Adrenal gland (tissue), 12 donors: ENCODE measurements around the gene FSIP1. TPM values are rescaled to one million over a fixed set of nuclear protein-coding genes. Genes with fewer than 3 reads are reported as not detected.

Experiments
- DNase-seq, 7 donors: peaks; one replicate each; pipeline ENCODE4 v3.0.0-alpha.2; 2019 to 2020
- H3K27ac ChIP-seq, 5 donors: fragments of 200-600 bp; sonication (generic) in 4 of 5; 1 replicate in 3 of 5; 2 replicates in 2 of 5; pipeline versions ENCODE4 v1.5.1 to v1.8.0; 2016 to 2020; ENCODE audit warnings: mild to moderate bottlenecking in 1 of 5
- H3K27me3 ChIP-seq: fragments of 200-600 bp; 2 replicates; pipeline ENCODE4 v1.8.0; 2021
- H3K36me3 ChIP-seq, 2 donors: fragments of 200-600 bp; replicated peaks in 1 of 2; 1 replicate in 1 of 2; 2 replicates in 1 of 2; pipeline versions ENCODE4 v1.5.1 to v1.8.0; 2018 to 2022
- H3K4me1 ChIP-seq, 2 donors: fragments of 200-600 bp; replicated peaks in 1 of 2; 1 replicate in 1 of 2; 2 replicates in 1 of 2; pipeline versions ENCODE4 v1.5.1 to v1.8.0; 2018 to 2021
- H3K4me3 ChIP-seq, 4 donors: fragments of 200-600 bp; sonication (generic) in 3 of 4; one replicate each; pipeline ENCODE4 v1.5.1; 2016 to 2018
- H3K9me3 ChIP-seq, 3 donors: fragments of 200-600 bp; sonication (generic) in 1 of 3; replicated peaks in 1 of 3; 1 replicate in 2 of 3; 2 replicates in 1 of 3; pipeline versions ENCODE4 v1.5.1 to v1.8.0; 2016 to 2021
- POLR2A ChIP-seq, 2 donors: fragments of 450-650 bp; IDR thresholded peaks; one replicate each; pipeline ENCODE4 v1.6.1; 2017; ENCODE audit warnings: antibody characterized with exemption in 2 of 2, mild to moderate bottlenecking in 2 of 2, moderate library complexity in 1 of 2
- WGBS, 4 donors: extraction: QIAGEN DNeasy Blood & Tissue Kit in 2 of 4; methylation state at CpG; one replicate each; pipeline versions ENCODE4 v1.1.5 to v1.1.7; 2013 to 2017; 5-methylcytosine and 5-hydroxymethylcytosine counted together
- intact Hi-C, 2 donors: fragments of 100-400 bp; cut with DNase I; formaldehyde crosslinking; loops; one replicate each; pipeline versions ENCODE4 v1.14.1 to v1.15.0; 2022 to 2023
- polyA plus RNA-seq, 3 donors: library from polyadenylated mRNA; stranded (reverse); fragments of 200-250 nt in 2 of 3; fragments of 350-450 nt in 1 of 3; fragmentation: Illumina TruSeq in 1 of 3; extraction: RNeasy Lipid Tissue Mini Kit (QIAGEN cat#74804) in 1 of 3; gene quantifications; one replicate each; pipeline ENCODE4 v1.2.3, GENCODE V29; 2013 to 2014
- total RNA-seq, 9 donors: library from RNA; depleted of rRNA in 4 of 9; stranded (reverse); fragments of >200 nt in 4 of 9; fragments of 120-200 nt in 1 of 9; fragmentation: NEBNext Ultra II Directional in 1 of 9; extraction: Animal tissue kit (Norgen Biotek cat#: 25700) in 1 of 9; gene quantifications; one replicate each; pipeline versions ENCODE4 v1.1.0 to v1.2.4, GENCODE V29; 2013 to 2023
- TF ChIP-seq, protein P1 (sequence below), 6 experiments: fragments of 450-650 bp in 4 of 6; fragments of 200-600 bp in 2 of 6; sonication (generic) in 1 of 6; IDR thresholded peaks; 1 replicate in 5 of 6; 2 replicates in 1 of 6; pipeline versions ENCODE4 v1.5.1 to v1.8.0; 2016 to 2021; ENCODE audit warnings: antibody characterized with exemption in 6 of 6, mild to moderate bottlenecking in 2 of 6, moderate library complexity in 1 of 6
- donor health status: healthy with polysubstance abuse.
- donor health status: Bipolar disorder and iron deficiency.
- donor health status: DM: yes; HTN: yes; CAD: no.
- donor health status: DM: no; HTN: no; CAD: no.
- donor health status: DM: no; HTN: no; CAD: no.
- donor health status: DM: yes; HTN: yes; CAD: no.

Gene FSIP1
- total and polyA plus RNA-seq, 12 donors: 0.11 to 0.60 (median 0.25) TPM; not detected in 2

DNA sequence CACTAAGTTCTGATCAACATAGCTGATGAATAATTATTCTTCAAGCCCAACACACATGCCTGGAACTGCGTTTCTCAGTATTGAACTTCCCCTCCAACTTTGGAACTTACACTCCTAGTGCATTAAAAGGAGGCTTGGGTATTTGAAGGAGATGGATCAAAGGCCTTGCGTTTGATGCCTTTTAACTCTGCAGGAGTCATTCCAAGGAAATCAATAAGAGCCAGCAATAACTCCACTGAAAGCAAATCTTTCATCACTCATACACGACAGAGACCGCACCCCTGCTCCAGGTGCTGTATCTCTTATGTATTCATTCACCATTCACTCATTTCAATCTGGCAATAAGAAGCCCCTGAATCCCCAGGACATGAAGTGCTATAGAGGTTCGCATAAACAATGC is 14.0 kb upstream of the FSIP1 start:
- peaks cover 9% of the 10 kb centered on the region for H3K27me3 ChIP-seq
- intact Hi-C loops: loop anchor here in 1 of 2 donors (10.0 kb wide), 1 partner anchor 188 kb away; no protein-coding TSS in a partner anchor
- no peak for DNase-seq
- H3K36me3 ChIP-seq: no peaks in the 10 kb centered on the region
- no peak overlapping the region for H3K27ac ChIP-seq
- no peak for TF ChIP-seq POLR2A (IDR thresholded peaks at IDR 0.05)
- TF ChIP-seq, protein P1, sequence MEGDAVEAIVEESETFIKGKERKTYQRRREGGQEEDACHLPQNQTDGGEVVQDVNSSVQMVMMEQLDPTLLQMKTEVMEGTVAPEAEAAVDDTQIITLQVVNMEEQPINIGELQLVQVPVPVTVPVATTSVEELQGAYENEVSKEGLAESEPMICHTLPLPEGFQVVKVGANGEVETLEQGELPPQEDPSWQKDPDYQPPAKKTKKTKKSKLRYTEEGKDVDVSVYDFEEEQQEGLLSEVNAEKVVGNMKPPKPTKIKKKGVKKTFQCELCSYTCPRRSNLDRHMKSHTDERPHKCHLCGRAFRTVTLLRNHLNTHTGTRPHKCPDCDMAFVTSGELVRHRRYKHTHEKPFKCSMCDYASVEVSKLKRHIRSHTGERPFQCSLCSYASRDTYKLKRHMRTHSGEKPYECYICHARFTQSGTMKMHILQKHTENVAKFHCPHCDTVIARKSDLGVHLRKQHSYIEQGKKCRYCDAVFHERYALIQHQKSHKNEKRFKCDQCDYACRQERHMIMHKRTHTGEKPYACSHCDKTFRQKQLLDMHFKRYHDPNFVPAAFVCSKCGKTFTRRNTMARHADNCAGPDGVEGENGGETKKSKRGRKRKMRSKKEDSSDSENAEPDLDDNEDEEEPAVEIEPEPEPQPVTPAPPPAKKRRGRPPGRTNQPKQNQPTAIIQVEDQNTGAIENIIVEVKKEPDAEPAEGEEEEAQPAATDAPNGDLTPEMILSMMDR (IDR thresholded peaks at IDR 0.05): no peak
- H3K4me1 ChIP-seq: no peaks in the 10 kb centered on the region
- WGBS, 4 donors: 70 to 86% (median 80%) methylated on average over 5 of the region's 5 CpGs
- no peaks in the 10 kb centered on the region for H3K9me3 ChIP-seq
- H3K4me3 ChIP-seq: no peak overlapping the region

DNA sequence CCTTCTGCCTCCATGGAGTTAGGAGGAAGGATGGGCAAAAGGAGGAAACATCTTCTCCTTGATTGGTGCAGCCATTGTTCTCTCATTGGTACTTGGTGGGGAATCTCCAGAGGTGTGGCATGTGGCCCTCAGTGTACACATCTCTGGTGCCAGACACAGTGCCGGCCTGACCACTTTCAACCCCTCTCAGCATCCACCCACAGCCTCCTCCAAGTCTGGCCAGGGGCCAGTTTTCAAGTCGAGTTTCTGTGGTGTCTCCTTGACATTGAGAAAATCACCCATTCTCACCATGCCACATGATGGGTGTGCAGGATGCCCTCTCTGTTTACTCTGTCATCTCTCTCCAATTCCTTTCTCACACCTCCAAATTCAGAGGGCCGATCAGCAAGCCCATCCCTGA is 12.8 kb upstream of the FSIP1 start:
- no peak overlapping the region for H3K4me3 ChIP-seq
- H3K36me3 ChIP-seq: no peaks in the 10 kb centered on the region
- no peak for DNase-seq
- H3K9me3 ChIP-seq: no peaks in the 10 kb centered on the region
- H3K4me1 ChIP-seq: no peaks in the 10 kb centered on the region
- intact Hi-C loops: loop anchor here in 1 of 2 donors (10.0 kb wide), 1 partner anchor 189 kb away; no protein-coding TSS in a partner anchor
- no peak overlapping the region for H3K27ac ChIP-seq
- 48 to 62% (median 53%) methylated on average over 3 of the region's 3 CpGs for WGBS, 4 donors
- H3K27me3 ChIP-seq: peaks cover 9% of the 10 kb centered on the region
- TF ChIP-seq POLR2A (IDR thresholded peaks at IDR 0.05): no peak
- TF ChIP-seq, protein P1 (IDR thresholded peaks at IDR 0.05): no peak

DNA sequence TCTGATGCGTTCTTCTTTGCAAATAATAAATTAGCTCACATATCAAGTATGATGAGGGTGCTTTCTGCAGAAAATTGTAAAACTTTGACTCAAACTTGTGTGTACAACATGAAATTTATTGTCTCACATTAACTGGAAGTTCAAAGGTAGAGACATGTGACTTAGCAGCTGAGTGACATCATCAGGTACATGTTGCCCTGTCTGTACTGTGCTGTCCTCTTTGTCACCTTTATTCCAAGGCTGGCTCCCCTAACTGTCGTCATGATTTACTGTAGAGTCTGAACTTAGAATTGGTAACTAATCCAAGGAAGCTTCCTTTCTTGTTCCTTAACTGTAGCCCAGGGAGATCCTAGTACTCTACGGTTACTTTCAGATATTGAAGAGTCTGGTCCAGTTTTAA is 12.3 kb upstream of the FSIP1 start:
- Histone ChIP-seq H3K4me1 (no peaks in the 10 kb centered on the region), H3K9me3 (no peaks in the 10 kb centered on the region), H3K4me3 (no peak overlapping the region), H3K36me3 (no peaks in the 10 kb centered on the region), H3K27me3 (peaks cover 9% of the 10 kb centered on the region), H3K27ac (no peak overlapping the region)
- 72 to 96% (median 79%) methylated on average over 3 of the region's 3 CpGs for WGBS, 4 donors
- intact Hi-C loops: loop anchor here in 1 of 2 donors (10.0 kb wide), 1 partner anchor 190 kb away; no protein-coding TSS in a partner anchor
- TF ChIP-seq POLR2A (IDR thresholded peaks at IDR 0.05): no peak
- TF ChIP-seq, protein P1 (IDR thresholded peaks at IDR 0.05): no peak
- no peak for DNase-seq

DNA sequence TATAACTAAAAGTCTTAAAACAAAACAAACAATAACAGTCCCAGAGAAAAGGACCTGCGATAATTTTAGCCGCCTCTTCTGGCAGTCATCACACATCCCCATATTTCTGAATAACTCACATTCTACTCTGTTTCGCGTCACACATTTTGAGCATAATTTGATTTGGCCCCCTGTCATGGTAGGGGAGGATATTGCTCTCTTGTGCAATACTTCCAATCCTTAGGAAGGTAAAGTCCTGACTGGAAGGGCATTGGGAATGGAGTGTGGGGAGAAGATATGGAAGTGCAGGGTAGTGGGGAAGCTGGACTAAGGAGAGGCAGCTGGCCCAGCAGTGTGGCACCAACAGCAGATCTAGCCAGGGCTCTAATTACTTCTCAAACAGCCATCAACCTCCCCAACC is 11.3 kb upstream of the FSIP1 start:
- Histone ChIP-seq H3K4me3 (no peak overlapping the region), H3K27me3 (peaks cover 9% of the 10 kb centered on the region), H3K27ac (no peak overlapping the region), H3K36me3 (no peaks in the 10 kb centered on the region), H3K4me1 (no peaks in the 10 kb centered on the region), H3K9me3 (no peaks in the 10 kb centered on the region)
- TF ChIP-seq, protein P1 (IDR thresholded peaks at IDR 0.05): no peak
- no peak for TF ChIP-seq POLR2A (IDR thresholded peaks at IDR 0.05)
- DNase-seq: no peak
- intact Hi-C loops: loop anchor here in 1 of 2 donors (10.0 kb wide), 1 partner anchor 191 kb away; no protein-coding TSS in a partner anchor
- 75 to 78% (median 77%) methylated on average over 4 of the region's 4 CpGs for WGBS, 4 donors
